ENCODE data around the gene MAPKAPK3. TPM values are rescaled to one million over a fixed set of nuclear protein-coding genes. Genes with fewer than 3 reads are reported as not detected.

MAPKAPK3 gene
- total and polyA plus RNA-seq, 2 of the 8 experiments (the other 6 are each of a cell fraction or from before 2014, with no cell fraction given), result 65.4 to 99.8 TPM

DNA sequence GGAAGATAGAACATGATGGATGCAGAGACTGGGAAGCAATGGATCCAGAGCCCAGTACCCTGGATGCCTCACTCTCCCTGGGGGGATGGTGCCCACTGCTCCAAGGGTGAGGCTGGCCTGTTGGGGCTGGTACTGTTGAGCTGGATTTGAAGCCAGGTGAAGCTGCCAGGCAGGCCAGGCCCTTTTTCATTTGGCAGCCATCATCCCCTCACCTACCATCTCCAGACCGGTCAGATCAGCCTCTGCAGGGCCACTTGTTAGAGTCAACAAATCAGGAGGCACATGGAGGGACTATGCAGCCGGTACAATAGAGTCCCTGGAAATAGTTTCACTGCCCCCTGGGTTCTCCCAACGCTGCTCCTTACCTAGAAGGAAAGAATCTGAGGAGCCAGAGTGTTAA, 5.9 kb downstream of the MAPKAPK3 start:
- Histone ChIP-seq H3K4me3 (ENCODE audit: extremely low read depth in 1 of 4, insufficient read depth in 2 of 4, low read depth in 3 of 4, low read length in 4 of 4) (no peak overlapping the region), H3K36me3 (ENCODE audit: control insufficient read depth in 2 of 4, insufficient read depth in 4 of 4, low read length in 3 of 4) (peaks cover 0 to 3% (median 0%) of the 10 kb centered on the region in 4 experiments; a peak in 2 of 8 replicates), H2AFZ (ENCODE audit: low read length) (no peak overlapping the region), H3K79me2 (ENCODE audit: control insufficient read depth in 1 of 2, insufficient read depth in 2 of 2, low read length in 2 of 2) (peaks cover 0 to 31% of the 10 kb centered on the region in 2 experiments; a peak in 1 of 4 replicates), H3K4ac (replicated peaks; ENCODE audit: insufficient read length, low read depth, low read length) (no peak overlapping the region), H4K91ac (replicated peaks; ENCODE audit: insufficient read length, low read length) (no peak overlapping the region), H3K9me3 (ENCODE audit: insufficient read depth in 2 of 2, low read depth in 1 of 2, low read length in 1 of 2) (no peaks in the 10 kb centered on the region), H3K56ac (replicated peaks; ENCODE audit: insufficient read length, low read depth, low read length) (no peak overlapping the region), H3K9ac (replicated peaks in 1 of 4; ENCODE audit: extremely low read depth in 1 of 4, low read depth in 3 of 4, low read length in 3 of 4) (no peak overlapping the region), H4K5ac (ENCODE audit: insufficient read length, low read depth, low read length) (no peak overlapping the region), H3K18ac (ENCODE audit: extremely low read depth, low read length) (no peak overlapping the region), H2BK20ac (ENCODE audit: low read length) (no peak overlapping the region), H3K14ac (ENCODE audit: insufficient read length) (no peak overlapping the region), H2BK120ac (replicated peaks; ENCODE audit: low read depth, low read length) (no peak overlapping the region), H2BK15ac (ENCODE audit: low read length) (no peak overlapping the region), H2BK12ac (ENCODE audit: low read depth, low read length) (no peak overlapping the region), H3K23ac (ENCODE audit: insufficient read length) (no peak overlapping the region), H3K79me1 (ENCODE audit: low read depth, low read length) (peaks cover 9% of the 10 kb centered on the region), H2BK5ac (ENCODE audit: low read depth, low read length) (no peak overlapping the region), H4K8ac (ENCODE audit: extremely low read depth, insufficient read depth, low read length) (no peak overlapping the region; the same call in 1 of the 2 replicates), H3K4me1 (replicated peaks in 1 of 4; ENCODE audit: control insufficient read depth in 3 of 4, insufficient read depth in 4 of 4, low read length in 3 of 4) (peaks cover under 1 to 19% (median 12%) of the 10 kb centered on the region in 4 experiments), H3K23me2 (ENCODE audit: low read depth, low read length) (no peaks in the 10 kb centered on the region; the same call in 1 of the 2 replicates), H4K20me1 (replicated peaks in 1 of 2; ENCODE audit: control insufficient read depth in 1 of 2, insufficient read depth in 2 of 2, low read length in 2 of 2) (peaks cover 6 to 18% of the 10 kb centered on the region in 2 experiments), H3K4me2 (ENCODE audit: insufficient read depth in 1 of 2, low read depth in 2 of 2, low read length in 2 of 2) (no peak overlapping the region), H2AK5ac (ENCODE audit: low read depth, low read length) (no peak overlapping the region), H3K27me3 (replicated peaks in 1 of 4; ENCODE audit: control insufficient read depth in 3 of 4, extremely low read depth in 1 of 4, insufficient read depth in 3 of 4, low read length in 3 of 4) (no peaks in the 10 kb centered on the region), H3K27ac (ENCODE audit: low read depth, low read length) (no peak overlapping the region)
- DNase-seq (ENCODE audit: low read depth in 1 of 2, low spot score in 2 of 2) (no peak), FAIRE-seq (no peak)
- WGBS, 2 experiments (ENCODE audit: extremely low coverage in 1 of 2, insufficient coverage in 1 of 2, insufficient read length in 1 of 2, insufficient replicate concordance in 2 of 2, low coverage in 1 of 2, low lambda C conversion rate in 2 of 2, missing lambda C conversion rate in 1 of 2), result 85% methylated on average over 3 of the region's 3 CpGs; no CpG with 5 or more reads in 1 of the 2 experiments
- ChIA-PET POLR2A (ENCODE audit: partially characterized antibody) (interaction anchor here (0.6 kb wide), 1 partner anchor 762 kb away, joined by 3 read pairs; no protein-coding TSS in a partner anchor), CTCF (ENCODE audit: partially characterized antibody) (interaction anchor here (0.7 to 63.8 kb wide), 4 partner anchors 1 to 303 kb away, joined by 4 to 1262 read pairs (median 1062); partner anchors contain the start of genes C3orf18, CISH, DOCK3 and HEMK1)
- no peak for TF ChIP-seq SIN3A (conservative IDR thresholded peaks at IDR 0.05 in 1 of 2, IDR thresholded peaks at IDR 0.05 in 1 of 2; ENCODE audit: low read depth in 1 of 2, low read length in 2 of 2)
- TF ChIP-seq TBP (IDR thresholded peaks at IDR 0.05; ENCODE audit: low read depth, low read length), result no peak
- no peak for TF ChIP-seq ZNF274 (IDR thresholded peaks at IDR 0.05; ENCODE audit: borderline replicate concordance, extremely low read depth, low read length)
- no peak for TF ChIP-seq CHD1 (IDR thresholded peaks at IDR 0.05; ENCODE audit: low read depth, low read length)
- TF ChIP-seq HDAC2 (IDR thresholded peaks at IDR 0.05; ENCODE audit: borderline replicate concordance in 1 of 2, low read depth in 2 of 2, low read length in 2 of 2), result no peak
- no peak for TF ChIP-seq JUN (IDR thresholded peaks at IDR 0.05; ENCODE audit: low read depth, low read length)
